ENCODE measurements around the gene UBR4. TPM values are rescaled to one million over a fixed set of nuclear protein-coding genes. Genes with fewer than 3 reads are reported as not detected.

UBR4 gene
- total RNA-seq, 1 experiment from 2014 or later, result 131 TPM

GRCh38 chr1:19205845-19206244 is 4.2 kb downstream of the UBR4 start:
- H2BK12ac ChIP-seq (ENCODE audit: insufficient read length, low read depth, low read length), result no peak overlapping the region
- no peaks in the 10 kb centered on the region for H3K27me3 ChIP-seq (ENCODE audit: insufficient read depth, low read length)
- no peak overlapping the region for H3T11ph ChIP-seq (ENCODE audit: low read length)
- no peak overlapping the region for H3K4ac ChIP-seq (ENCODE audit: low read depth, low read length)
- H3K4me2 ChIP-seq (ENCODE audit: insufficient read depth, insufficient read length, low read length), result no peak overlapping the region
- peaks cover 0 to 6% (median 1%) of the 10 kb centered on the region in 3 experiments; a peak in 1 of 7 replicates for H3K36me3 Mint-ChIP-seq (ENCODE audit: insufficient read depth in 1 of 3, low read depth in 3 of 3)
- no peak overlapping the region for H2AK5ac ChIP-seq (ENCODE audit: insufficient read length, low read length)
- peaks cover 5% of the 10 kb centered on the region for H3K23me2 ChIP-seq (ENCODE audit: insufficient read length, low read depth, low read length, poor library complexity, severe bottlenecking)
- peaks cover 17% of the 10 kb centered on the region for H3K79me1 ChIP-seq (ENCODE audit: insufficient read depth, low read depth, low read length, poor library complexity, severe bottlenecking)
- H2BK120ac ChIP-seq (ENCODE audit: low read depth, low read length, poor library complexity, severe bottlenecking), result no peak overlapping the region
- no peak for DNase-seq
- H2BK20ac ChIP-seq (ENCODE audit: low read depth, low read length, poor library complexity, severe bottlenecking), result no peak overlapping the region
- H3K4me1 ChIP-seq (ENCODE audit: insufficient read depth, low read length), result no peaks in the 10 kb centered on the region; the same call in 1 of the 2 replicates
- H4K8ac ChIP-seq (replicated peaks; ENCODE audit: insufficient read length, low read depth, low read length), result no peak overlapping the region
- no CpG with 5 or more reads among the region's 5 CpGs for WGBS (ENCODE audit: extremely low coverage, insufficient read length, low lambda C conversion rate)
- no peak overlapping the region for H3K27ac Mint-ChIP-seq
- no peak overlapping the region for H3K18ac ChIP-seq (ENCODE audit: insufficient read length, low read depth, low read length)
- no peaks in the 10 kb centered on the region for H4K20me1 ChIP-seq (ENCODE audit: control insufficient read depth, insufficient read depth, insufficient read length)
- H3K79me2 ChIP-seq (ENCODE audit: insufficient read depth, low read length), result peaks cover 60% of the 10 kb centered on the region
- H3K23ac ChIP-seq (ENCODE audit: insufficient read length, low read depth, low read length), result no peak overlapping the region
- no peak overlapping the region for H2AFZ ChIP-seq (ENCODE audit: low read length)
- no peaks in the 10 kb centered on the region for H3K9me3 ChIP-seq (ENCODE audit: control insufficient read depth, low read depth, low read length)
- H4K5ac ChIP-seq (ENCODE audit: insufficient read length, low read depth, low read length), result no peak overlapping the region
- H3K4me1 Mint-ChIP-seq, result peaks cover 15 to 18% of the 10 kb centered on the region in 2 experiments
- no peak overlapping the region for H3K27ac ChIP-seq (ENCODE audit: insufficient read length, low read depth, low read length)
- no peak overlapping the region for H2BK15ac ChIP-seq (ENCODE audit: low read depth, low read length)
- no peak overlapping the region for H3K14ac ChIP-seq (ENCODE audit: insufficient read depth, low read length)
- H3K27me3 Mint-ChIP-seq (ENCODE audit: low read depth), result no peaks in the 10 kb centered on the region
- H3K9ac ChIP-seq (ENCODE audit: extremely low read depth, insufficient read length, low read length), result no peak overlapping the region
- H2BK5ac ChIP-seq (ENCODE audit: insufficient read length, low read length), result no peak overlapping the region
- H3K4me3 Mint-ChIP-seq, result no peak overlapping the region
- no peak for TF ChIP-seq CTCF (conservative IDR thresholded peaks at IDR 0.05)
- no peak overlapping the region for H4K91ac ChIP-seq (ENCODE audit: insufficient read length, low read depth, low read length)
- no peak overlapping the region for H3K56ac ChIP-seq (ENCODE audit: insufficient read length, low read depth, low read length)
- no peaks in the 10 kb centered on the region for H3K9me3 Mint-ChIP-seq
